ENCODE results near the gene APOBR. TPM values are rescaled to one million over a fixed set of nuclear protein-coding genes. Genes with fewer than 3 reads are reported as not detected.

Gene APOBR
- total and polyA plus RNA-seq, 2 of the 13 experiments (the other 11 are each of a cell fraction or from before 2014, with no cell fraction given), result 0.03 TPM; not detected in 1

- TF ChIP-seq, protein P1, sequence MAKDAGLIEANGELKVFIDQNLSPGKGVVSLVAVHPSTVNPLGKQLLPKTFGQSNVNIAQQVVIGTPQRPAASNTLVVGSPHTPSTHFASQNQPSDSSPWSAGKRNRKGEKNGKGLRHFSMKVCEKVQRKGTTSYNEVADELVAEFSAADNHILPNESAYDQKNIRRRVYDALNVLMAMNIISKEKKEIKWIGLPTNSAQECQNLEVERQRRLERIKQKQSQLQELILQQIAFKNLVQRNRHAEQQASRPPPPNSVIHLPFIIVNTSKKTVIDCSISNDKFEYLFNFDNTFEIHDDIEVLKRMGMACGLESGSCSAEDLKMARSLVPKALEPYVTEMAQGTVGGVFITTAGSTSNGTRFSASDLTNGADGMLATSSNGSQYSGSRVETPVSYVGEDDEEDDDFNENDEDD (CRISPR knock-in tag; IDR thresholded peaks at IDR 0.05; ENCODE audit: borderline replicate concordance), result peak; percentile 28; the same call in 1 of the 2 replicates
- TF ChIP-seq KLF16 (CRISPR knock-in tag; IDR thresholded peaks at IDR 0.05) (peak in 1 of 2 experiments; percentile 67; a peak in 1 of 4 replicates), ZNF562 (CRISPR knock-in tag; IDR thresholded peaks at IDR 0.05; ENCODE audit: borderline replicate concordance) (no peak), ZNF567 (CRISPR knock-in tag; IDR thresholded peaks at IDR 0.05; ENCODE audit: borderline replicate concordance) (no peak), MEIS1 (CRISPR knock-in tag; IDR thresholded peaks at IDR 0.05; ENCODE audit: borderline replicate concordance) (peak; percentile 39; the same call in 1 of the 2 replicates), NR2C2 (CRISPR knock-in tag; IDR thresholded peaks at IDR 0.05; ENCODE audit: borderline replicate concordance) (peak; percentile 49; the same call in 1 of the 2 replicates), ATF2 (CRISPR knock-in tag; IDR thresholded peaks at IDR 0.05) (no peak), NFKBIZ (CRISPR knock-in tag; IDR thresholded peaks at IDR 0.05) (no peak), NCOA1 (CRISPR knock-in tag; IDR thresholded peaks at IDR 0.05) (no peak), ZNF557 (CRISPR knock-in tag; IDR thresholded peaks at IDR 0.05) (0 out of 2 replicates have a peak, but pooled peaks have one; percentile 74), ZSCAN12 (CRISPR knock-in tag; IDR thresholded peaks at IDR 0.05) (peak; percentile 90; the same call in 1 of the 2 replicates), ZMYM3 (CRISPR knock-in tag; IDR thresholded peaks at IDR 0.05) (peak; percentile 81), ELF3 (CRISPR knock-in tag; IDR thresholded peaks at IDR 0.05) (peak; percentile 93), CREB1 (IDR thresholded peaks at IDR 0.05) (no peak), CREB1 (CRISPR knock-in tag; IDR thresholded peaks at IDR 0.05) (no peak), BORCS8-MEF2B (CRISPR knock-in tag; IDR thresholded peaks at IDR 0.05) (no peak), NR2F1 (CRISPR knock-in tag; IDR thresholded peaks at IDR 0.05) (peak; percentile 29 to 49; a peak in 1 of 4 replicates), YEATS4 (CRISPR knock-in tag; IDR thresholded peaks at IDR 0.05; ENCODE audit: borderline replicate concordance) (peak; percentile 62; the same call in 1 of the 2 replicates), DPF2 (CRISPR knock-in tag; IDR thresholded peaks at IDR 0.05; ENCODE audit: borderline replicate concordance, low read depth) (0 out of 2 replicates have a peak, but pooled peaks have one; percentile 41), HDAC1 (CRISPR knock-in tag; IDR thresholded peaks at IDR 0.05) (peak; percentile 80)
- TF ChIP-seq, protein P2, sequence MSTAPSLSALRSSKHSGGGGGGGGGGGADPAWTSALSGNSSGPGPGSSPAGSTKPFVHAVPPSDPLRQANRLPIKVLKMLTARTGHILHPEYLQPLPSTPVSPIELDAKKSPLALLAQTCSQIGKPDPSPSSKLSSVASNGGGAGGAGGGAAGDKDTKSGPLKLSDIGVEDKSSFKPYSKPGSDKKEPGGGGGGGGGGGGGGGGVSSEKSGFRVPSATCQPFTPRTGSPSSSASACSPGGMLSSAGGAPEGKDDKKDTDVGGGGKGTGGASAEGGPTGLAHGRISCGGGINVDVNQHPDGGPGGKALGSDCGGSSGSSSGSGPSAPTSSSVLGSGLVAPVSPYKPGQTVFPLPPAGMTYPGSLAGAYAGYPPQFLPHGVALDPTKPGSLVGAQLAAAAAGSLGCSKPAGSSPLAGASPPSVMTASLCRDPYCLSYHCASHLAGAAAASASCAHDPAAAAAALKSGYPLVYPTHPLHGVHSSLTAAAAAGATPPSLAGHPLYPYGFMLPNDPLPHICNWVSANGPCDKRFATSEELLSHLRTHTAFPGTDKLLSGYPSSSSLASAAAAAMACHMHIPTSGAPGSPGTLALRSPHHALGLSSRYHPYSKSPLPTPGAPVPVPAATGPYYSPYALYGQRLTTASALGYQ (CRISPR knock-in tag; IDR thresholded peaks at IDR 0.05), result 0 out of 2 replicates have a peak, but pooled peaks have one; percentile 72
- TF ChIP-seq, protein P3, sequence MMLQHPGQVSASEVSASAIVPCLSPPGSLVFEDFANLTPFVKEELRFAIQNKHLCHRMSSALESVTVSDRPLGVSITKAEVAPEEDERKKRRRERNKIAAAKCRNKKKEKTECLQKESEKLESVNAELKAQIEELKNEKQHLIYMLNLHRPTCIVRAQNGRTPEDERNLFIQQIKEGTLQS (CRISPR knock-in tag; IDR thresholded peaks at IDR 0.05), result no peak
- TF ChIP-seq, protein P4, sequence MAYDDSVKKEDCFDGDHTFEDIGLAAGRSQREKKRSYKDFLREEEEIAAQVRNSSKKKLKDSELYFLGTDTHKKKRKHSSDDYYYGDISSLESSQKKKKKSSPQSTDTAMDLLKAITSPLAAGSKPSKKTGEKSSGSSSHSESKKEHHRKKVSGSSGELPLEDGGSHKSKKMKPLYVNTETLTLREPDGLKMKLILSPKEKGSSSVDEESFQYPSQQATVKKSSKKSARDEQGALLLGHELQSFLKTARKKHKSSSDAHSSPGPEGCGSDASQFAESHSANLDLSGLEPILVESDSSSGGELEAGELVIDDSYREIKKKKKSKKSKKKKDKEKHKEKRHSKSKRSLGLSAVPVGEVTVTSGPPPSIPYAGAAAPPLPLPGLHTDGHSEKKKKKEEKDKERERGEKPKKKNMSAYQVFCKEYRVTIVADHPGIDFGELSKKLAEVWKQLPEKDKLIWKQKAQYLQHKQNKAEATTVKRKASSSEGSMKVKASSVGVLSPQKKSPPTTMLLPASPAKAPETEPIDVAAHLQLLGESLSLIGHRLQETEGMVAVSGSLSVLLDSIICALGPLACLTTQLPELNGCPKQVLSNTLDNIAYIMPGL (CRISPR knock-in tag; IDR thresholded peaks at IDR 0.05; ENCODE audit: borderline replicate concordance in 1 of 2, low read depth in 1 of 2), result peak in 1 of 2 experiments; percentile 33; a peak in 1 of 4 replicates
These were observed 11.2 kb downstream of the APOBR start (continued) for GRCh38 chr16:28505489-28506137.

All from HepG2 (cell line).